Measurements from ENCODE around the gene PIGZ. TPM values are rescaled to one million over a fixed set of nuclear protein-coding genes. Genes with fewer than 3 reads are reported as not detected.

The PIGZ gene
- 10 to 100 TPM in 1 of 4 donors, 1 to 10 TPM in 2, under 1 TPM in 1; 0.29 to 21.5 (median 2.3) TPM for total RNA-seq

- no peak for TF ChIP-seq POLR2A (IDR thresholded peaks at IDR 0.05)
- no peak for TF ChIP-seq CTCF (IDR thresholded peaks at IDR 0.05)
- Histone ChIP-seq H3K4me3 (peak within 1 kb of the TSS; percentile 49 to 53), H3K36me3 (no peaks in the 10 kb centered on the region), H3K27ac (peak within 1 kb of the TSS; percentile 11 to 67), H3K9me3 (no peaks in the 10 kb centered on the region), H3K4me1 (peaks cover 0 to 3% of the 10 kb centered on the region in 2 donors), H3K27me3 (no peaks in the 10 kb centered on the region)
- no peak for DNase-seq
- intact Hi-C loops (cut with DNase I; ENCODE audit: low total_unique reads), result no loop called here
Observed at GRCh38 chr3:196968233-196969133, at the start of gene PIGZ. PIGZ (minus strand) TSS chr3:196968833; CDS start chr3:196952031, 16,802 bp downstream.

- H3K27ac ChIP-seq, result no peak overlapping the region
- intact Hi-C loops (cut with DNase I; ENCODE audit: low total_unique reads), result no loop called here
- H3K36me3 ChIP-seq, result no peaks in the 10 kb centered on the region
Observed at GRCh38 chr3:197017003-197017402, 48.4 kb upstream of the PIGZ start.

GRCh38 chr3:197015790-197016736 lies 47.4 kb upstream of the PIGZ start:
- no peaks in the 10 kb centered on the region for H3K27me3 ChIP-seq
- H3K36me3 ChIP-seq, result no peaks in the 10 kb centered on the region
- no peaks in the 10 kb centered on the region for H3K4me1 ChIP-seq
- TF ChIP-seq POLR2A (IDR thresholded peaks at IDR 0.05), result no peak
- no peak for TF ChIP-seq CTCF (IDR thresholded peaks at IDR 0.05)
- H3K9me3 ChIP-seq, result no peaks in the 10 kb centered on the region
- intact Hi-C loops (cut with DNase I; ENCODE audit: low total_unique reads), result no loop called here
- H3K4me3 ChIP-seq, result no peak overlapping the region
- no peak for DNase-seq
- no peak overlapping the region for H3K27ac ChIP-seq

More at GRCh38 chr3:197017003-197017402, 48.4 kb upstream of the PIGZ start:
- Histone ChIP-seq H3K4me1 (no peaks in the 10 kb centered on the region), H3K27me3 (no peaks in the 10 kb centered on the region), H3K9me3 (no peaks in the 10 kb centered on the region), H3K4me3 (no peak overlapping the region)
- peak in 1 of 2 donors; percentile 9 for DNase-seq
- TF ChIP-seq CTCF (IDR thresholded peaks at IDR 0.05) (no peak), POLR2A (IDR thresholded peaks at IDR 0.05) (no peak)

GRCh38 chr3:197014942-197015575 lies 46.4 kb upstream of the PIGZ start:
- intact Hi-C loops (cut with DNase I; ENCODE audit: low total_unique reads), result no loop called here
- no peak overlapping the region for H3K4me3 ChIP-seq
- no peak for DNase-seq
- no peaks in the 10 kb centered on the region for H3K36me3 ChIP-seq
- no peaks in the 10 kb centered on the region for H3K9me3 ChIP-seq
- TF ChIP-seq CTCF (IDR thresholded peaks at IDR 0.05) (no peak), POLR2A (IDR thresholded peaks at IDR 0.05) (no peak)
- H3K27ac ChIP-seq, result no peak overlapping the region
- no peaks in the 10 kb centered on the region for H3K27me3 ChIP-seq
- no peaks in the 10 kb centered on the region for H3K4me1 ChIP-seq

Data from uterus (tissue), 4 donors.